ENCODE data around the gene TBXA2R.

The TBXA2R gene

DNA sequence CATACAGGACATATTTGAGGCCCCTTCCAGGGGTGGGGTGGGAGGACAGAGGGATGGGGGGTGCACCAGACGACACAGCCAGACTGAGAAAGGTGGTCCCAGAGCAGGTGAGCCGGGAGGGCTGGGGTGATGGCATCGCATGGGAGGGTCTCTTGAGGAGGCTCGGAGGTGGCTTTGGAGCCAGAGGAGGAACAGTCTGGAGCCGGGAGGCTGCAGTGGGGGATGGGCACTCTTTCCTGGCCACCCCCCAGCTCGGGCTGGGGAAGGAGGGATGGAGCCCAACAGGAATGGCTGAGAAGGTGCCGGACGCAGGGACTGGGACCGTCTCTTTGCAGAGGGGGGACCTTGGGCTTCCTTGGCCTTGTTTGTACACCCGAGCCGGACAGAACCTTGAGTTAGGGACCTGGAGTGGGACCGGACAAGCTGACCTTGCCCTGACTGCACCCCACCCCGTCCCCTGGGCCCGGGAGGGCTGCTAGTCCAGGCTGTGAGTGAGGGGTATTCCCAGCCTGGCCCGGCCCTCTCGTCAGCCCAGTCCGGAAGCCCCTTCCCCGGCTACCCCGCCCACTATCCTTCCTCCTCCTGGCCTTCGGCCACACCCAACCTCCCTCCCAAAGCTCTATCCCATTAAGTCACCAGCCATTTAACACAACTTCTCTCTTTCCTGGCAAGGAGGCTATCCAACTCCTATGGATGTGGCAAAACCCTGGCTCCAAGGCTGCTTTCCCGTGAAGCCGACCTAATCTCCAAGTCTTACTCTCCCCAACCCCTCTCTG is 816 bp upstream of the TBXA2R start:
- Mint-ChIP-seq H3K9me3 (no peaks in the 10 kb centered on the region), H3K27ac (no peak overlapping the region), H3K27me3 (ENCODE audit: low read depth) (peaks cover 4% of the 10 kb centered on the region), H3K36me3 (ENCODE audit: low read depth) (peaks cover 4% of the 10 kb centered on the region), H3K4me1 (ENCODE audit: low read depth) (peaks cover 5% of the 10 kb centered on the region), H3K4me3 (no peak overlapping the region)

GRCh38 chr19:3606174-3606689 is 443 bp downstream of the TBXA2R start:
- Mint-ChIP-seq H3K9me3 (no peaks in the 10 kb centered on the region), H3K4me3 (no peak overlapping the region), H3K27ac (no peak overlapping the region)

DNA sequence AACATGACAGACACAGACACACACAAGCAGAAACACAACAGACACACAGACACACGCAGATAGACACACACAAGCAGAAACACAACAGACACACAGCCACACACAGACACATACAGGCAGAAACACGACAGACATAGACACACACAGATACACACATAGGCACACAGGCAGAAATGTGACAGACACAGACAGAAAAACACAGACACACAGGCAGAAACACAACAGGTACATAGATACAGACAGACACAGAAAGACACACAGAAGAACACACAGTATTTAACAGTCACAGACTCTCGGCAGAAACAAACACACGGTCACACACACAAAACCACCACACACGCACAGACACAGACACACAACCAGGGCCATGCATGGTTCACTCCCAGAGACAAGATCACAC is 905 bp downstream of the TBXA2R start:
- Mint-ChIP-seq H3K4me3 (no peak overlapping the region), H3K4me1 (ENCODE audit: low read depth) (peaks cover 5% of the 10 kb centered on the region), H3K27ac (no peak overlapping the region), H3K9me3 (no peaks in the 10 kb centered on the region), H3K36me3 (ENCODE audit: low read depth) (no peaks in the 10 kb centered on the region), H3K27me3 (ENCODE audit: low read depth) (peaks cover 4% of the 10 kb centered on the region)

More at GRCh38 chr19:3606174-3606689, 443 bp downstream of the TBXA2R start:
- peaks cover 5% of the 10 kb centered on the region for H3K4me1 Mint-ChIP-seq (ENCODE audit: low read depth)
- no peaks in the 10 kb centered on the region for H3K36me3 Mint-ChIP-seq (ENCODE audit: low read depth)
- peaks cover 4% of the 10 kb centered on the region for H3K27me3 Mint-ChIP-seq (ENCODE audit: low read depth)

GRCh38 chr19:3605361-3605760 is 1.3 kb downstream of the TBXA2R start:
- Mint-ChIP-seq H3K4me1 (ENCODE audit: low read depth) (peaks cover 5% of the 10 kb centered on the region), H3K27me3 (ENCODE audit: low read depth) (peaks cover 4% of the 10 kb centered on the region), H3K4me3 (no peak overlapping the region), H3K36me3 (ENCODE audit: low read depth) (no peaks in the 10 kb centered on the region), H3K9me3 (no peaks in the 10 kb centered on the region), H3K27ac (no peak overlapping the region)

DNA sequence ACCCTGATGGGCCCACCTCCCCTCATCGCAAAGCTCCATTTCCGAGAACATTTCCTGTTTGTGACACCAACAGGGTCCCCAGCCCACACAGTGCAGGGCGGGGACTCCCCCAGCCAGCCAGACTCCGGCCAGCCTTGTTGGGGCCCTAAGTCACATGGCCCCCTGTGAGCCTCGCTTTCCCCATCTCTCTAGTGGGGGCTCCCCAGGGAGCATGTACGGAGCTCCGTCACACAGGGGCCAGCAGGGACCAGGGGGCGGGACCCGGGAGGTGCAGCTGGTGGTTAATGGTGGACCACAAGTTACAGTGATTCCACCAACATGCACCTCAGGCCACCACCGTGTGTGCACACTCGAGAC is 1.7 kb downstream of the TBXA2R start:
- no peak overlapping the region for H3K4me3 Mint-ChIP-seq
- H3K36me3 Mint-ChIP-seq (ENCODE audit: low read depth), result no peaks in the 10 kb centered on the region
- H3K27ac Mint-ChIP-seq, result no peak overlapping the region
- H3K4me1 Mint-ChIP-seq (ENCODE audit: low read depth), result peaks cover 5% of the 10 kb centered on the region
- no peaks in the 10 kb centered on the region for H3K9me3 Mint-ChIP-seq
- H3K27me3 Mint-ChIP-seq (ENCODE audit: low read depth), result peaks cover 4% of the 10 kb centered on the region

DNA sequence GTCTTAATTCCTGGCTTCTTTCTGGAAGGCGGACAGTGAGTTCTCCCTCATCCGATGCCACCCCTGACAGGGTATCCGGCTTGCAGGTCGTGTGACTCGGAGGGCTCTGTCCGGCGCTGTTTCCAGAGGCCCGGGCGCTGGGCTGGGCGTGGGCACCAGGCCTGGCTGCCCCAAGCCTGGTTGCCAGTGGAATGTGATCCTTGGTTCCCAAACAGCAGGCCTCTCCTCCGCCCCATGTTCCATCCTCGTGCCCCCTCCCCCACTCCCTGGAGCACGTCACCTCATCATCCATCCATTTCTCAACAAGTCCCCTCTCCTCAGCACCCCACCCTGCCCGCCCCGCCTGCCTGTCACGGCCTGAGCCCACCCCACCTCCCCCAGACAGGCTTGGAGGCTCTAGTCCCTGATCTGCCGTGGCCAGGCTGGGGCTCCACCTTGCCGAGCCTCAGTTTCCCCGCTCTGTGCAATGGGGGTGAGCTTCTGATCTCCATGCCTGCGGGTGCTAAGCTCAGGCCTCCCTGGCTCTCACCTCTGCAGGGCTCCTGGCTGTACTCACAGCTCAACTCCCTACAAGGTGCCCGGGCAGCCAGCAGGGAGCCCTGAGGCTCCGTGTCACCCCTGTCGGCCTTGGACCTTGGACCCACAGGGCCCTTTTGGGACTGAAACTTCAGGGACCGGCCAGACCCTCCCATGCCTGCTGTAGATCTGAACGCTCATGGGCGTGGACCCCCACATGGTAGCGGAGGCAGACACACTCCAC is 2.3 kb downstream of the TBXA2R start:
- Mint-ChIP-seq H3K9me3 (no peaks in the 10 kb centered on the region), H3K4me3 (no peak overlapping the region), H3K27ac (no peak overlapping the region), H3K27me3 (ENCODE audit: low read depth) (peaks cover 4% of the 10 kb centered on the region), H3K4me1 (ENCODE audit: low read depth) (peaks cover 5% of the 10 kb centered on the region), H3K36me3 (ENCODE audit: low read depth) (no peaks in the 10 kb centered on the region)

DNA sequence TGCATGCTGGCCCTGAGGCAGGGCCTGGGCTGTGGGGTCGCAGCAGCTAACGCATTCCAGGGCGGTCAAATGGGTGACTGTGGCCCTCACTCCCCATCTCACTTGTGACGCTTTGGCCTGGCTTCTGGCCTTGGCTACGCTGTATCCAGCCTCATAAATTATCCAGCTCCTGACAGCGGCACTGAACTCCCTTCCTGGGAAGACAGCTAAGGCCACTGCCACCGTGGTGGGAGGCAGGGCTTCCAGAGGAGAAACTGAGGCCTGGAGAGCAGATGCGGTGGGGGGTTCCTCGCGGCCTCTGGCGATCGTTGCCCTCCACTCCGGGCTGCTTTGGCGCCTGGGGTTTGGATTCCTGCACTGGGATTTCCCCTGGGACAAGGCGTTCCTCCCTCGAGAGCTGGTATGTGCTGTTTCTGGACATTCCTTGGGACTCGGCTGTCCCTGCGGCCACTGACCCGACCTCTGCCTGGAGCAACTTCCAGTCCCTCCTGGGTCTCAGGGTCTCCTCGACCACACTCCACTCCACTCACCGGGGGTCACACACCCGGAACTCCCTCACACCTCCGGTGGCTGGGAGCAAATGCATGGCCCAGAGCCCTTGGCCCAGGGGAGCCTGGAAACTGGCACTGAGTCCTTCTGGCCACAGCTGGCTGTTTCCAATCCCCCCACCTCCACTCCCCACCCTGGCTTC is 3.4 kb downstream of the TBXA2R start:
- Mint-ChIP-seq H3K4me3 (no peak overlapping the region), H3K4me1 (ENCODE audit: low read depth) (peaks cover 5% of the 10 kb centered on the region), H3K27me3 (ENCODE audit: low read depth) (peaks cover 4% of the 10 kb centered on the region), H3K27ac (no peak overlapping the region), H3K36me3 (ENCODE audit: low read depth) (no peaks in the 10 kb centered on the region), H3K9me3 (no peaks in the 10 kb centered on the region)

DNA sequence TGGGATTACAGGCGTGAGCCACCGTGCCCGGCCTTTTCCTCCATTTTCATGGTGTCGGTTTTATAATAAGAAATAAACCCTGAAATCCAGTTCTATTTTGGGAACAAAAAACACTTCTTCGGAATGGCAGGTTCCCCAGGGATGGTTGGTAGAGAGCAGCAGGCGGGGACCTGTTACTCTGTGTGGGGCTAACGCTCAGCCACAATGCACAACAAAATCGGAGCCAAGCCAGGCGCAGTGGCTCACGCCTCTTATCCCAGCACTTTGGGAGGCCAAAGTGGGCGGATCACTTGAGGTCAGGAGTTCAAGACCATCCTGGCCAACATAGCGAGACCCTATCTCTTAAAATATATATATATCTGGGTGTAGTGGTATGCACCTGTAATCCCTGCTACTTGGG is 5.7 kb downstream of the TBXA2R start:
- Mint-ChIP-seq H3K27me3 (ENCODE audit: low read depth) (no peaks in the 10 kb centered on the region), H3K4me3 (no peak overlapping the region), H3K27ac (no peak overlapping the region), H3K36me3 (ENCODE audit: low read depth) (no peaks in the 10 kb centered on the region), H3K4me1 (ENCODE audit: low read depth) (no peaks in the 10 kb centered on the region), H3K9me3 (no peaks in the 10 kb centered on the region)

GRCh38 chr19:3599776-3600187 is 6.9 kb downstream of the TBXA2R start:
- Mint-ChIP-seq H3K27ac (no peak overlapping the region), H3K4me1 (ENCODE audit: low read depth) (no peaks in the 10 kb centered on the region), H3K36me3 (ENCODE audit: low read depth) (no peaks in the 10 kb centered on the region), H3K9me3 (no peaks in the 10 kb centered on the region), H3K27me3 (ENCODE audit: low read depth) (no peaks in the 10 kb centered on the region), H3K4me3 (no peak overlapping the region)

DNA sequence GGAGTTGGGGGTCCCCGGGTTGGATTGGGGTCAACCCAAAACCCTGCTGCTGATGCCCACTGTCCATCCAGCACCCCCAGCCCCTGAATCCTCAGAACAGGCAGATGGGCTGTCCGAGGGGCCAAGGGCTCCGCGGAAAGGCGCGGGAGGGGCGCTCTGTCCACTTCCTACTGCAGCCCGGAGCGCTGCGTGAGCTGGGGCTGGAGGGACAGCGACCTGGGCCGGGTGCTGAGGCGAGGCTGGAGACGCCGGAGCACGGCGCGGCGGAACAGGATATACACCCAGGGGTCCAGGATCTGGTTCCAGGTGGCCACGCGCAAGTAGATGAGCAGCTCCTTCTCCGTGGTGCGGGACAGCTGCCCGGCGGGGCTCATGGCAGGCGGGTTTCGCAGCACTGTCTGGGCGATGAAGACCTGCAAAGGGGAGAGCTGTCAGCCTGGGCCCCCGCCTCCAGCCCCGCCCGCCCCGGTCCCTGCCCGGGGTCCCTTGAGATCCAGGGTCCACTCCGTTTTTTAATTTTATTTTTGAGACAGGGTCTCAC is 11.1 kb downstream of the TBXA2R start:
- H3K9me3 Mint-ChIP-seq, result peaks cover 4% of the 10 kb centered on the region
- H3K27me3 Mint-ChIP-seq (ENCODE audit: low read depth), result no peaks in the 10 kb centered on the region
- H3K4me1 Mint-ChIP-seq (ENCODE audit: low read depth), result no peaks in the 10 kb centered on the region
- H3K4me3 Mint-ChIP-seq, result no peak overlapping the region
- no peak overlapping the region for H3K27ac Mint-ChIP-seq
- no peaks in the 10 kb centered on the region for H3K36me3 Mint-ChIP-seq (ENCODE audit: low read depth)

DNA sequence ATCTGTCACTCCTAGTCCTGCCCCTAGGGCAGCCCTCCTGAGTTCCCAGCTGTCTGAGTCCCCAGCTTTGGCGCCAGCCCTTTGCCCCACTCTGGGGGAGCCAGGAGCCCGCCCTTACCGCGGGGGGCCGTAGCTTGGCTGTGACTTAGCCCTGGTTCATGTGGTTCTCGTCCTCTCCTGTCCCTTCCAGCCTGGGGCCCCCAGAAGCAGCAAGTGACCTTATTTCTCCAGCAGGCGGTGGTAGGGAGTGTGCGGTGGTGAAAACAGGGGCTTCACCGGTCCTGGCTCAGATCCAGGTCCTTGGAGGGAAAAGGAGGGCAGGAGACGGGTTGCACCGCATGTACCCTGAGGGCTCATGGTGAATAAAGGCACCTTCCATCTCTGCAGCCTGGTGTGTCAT is 13.5 kb downstream of the TBXA2R start:
- peaks cover 4% of the 10 kb centered on the region for H3K9me3 Mint-ChIP-seq
- H3K36me3 Mint-ChIP-seq (ENCODE audit: low read depth), result no peaks in the 10 kb centered on the region
- no peaks in the 10 kb centered on the region for H3K4me1 Mint-ChIP-seq (ENCODE audit: low read depth)
- no peak overlapping the region for H3K4me3 Mint-ChIP-seq
- H3K27me3 Mint-ChIP-seq (ENCODE audit: low read depth), result no peaks in the 10 kb centered on the region
- no peak overlapping the region for H3K27ac Mint-ChIP-seq

GRCh38 chr19:3591876-3592613 is 14.6 kb downstream of the TBXA2R start:
- Mint-ChIP-seq H3K36me3 (ENCODE audit: low read depth) (no peaks in the 10 kb centered on the region), H3K4me3 (no peak overlapping the region), H3K4me1 (ENCODE audit: low read depth) (no peaks in the 10 kb centered on the region), H3K27ac (no peak overlapping the region), H3K27me3 (ENCODE audit: low read depth) (no peaks in the 10 kb centered on the region), H3K9me3 (peaks cover 4% of the 10 kb centered on the region)

DNA sequence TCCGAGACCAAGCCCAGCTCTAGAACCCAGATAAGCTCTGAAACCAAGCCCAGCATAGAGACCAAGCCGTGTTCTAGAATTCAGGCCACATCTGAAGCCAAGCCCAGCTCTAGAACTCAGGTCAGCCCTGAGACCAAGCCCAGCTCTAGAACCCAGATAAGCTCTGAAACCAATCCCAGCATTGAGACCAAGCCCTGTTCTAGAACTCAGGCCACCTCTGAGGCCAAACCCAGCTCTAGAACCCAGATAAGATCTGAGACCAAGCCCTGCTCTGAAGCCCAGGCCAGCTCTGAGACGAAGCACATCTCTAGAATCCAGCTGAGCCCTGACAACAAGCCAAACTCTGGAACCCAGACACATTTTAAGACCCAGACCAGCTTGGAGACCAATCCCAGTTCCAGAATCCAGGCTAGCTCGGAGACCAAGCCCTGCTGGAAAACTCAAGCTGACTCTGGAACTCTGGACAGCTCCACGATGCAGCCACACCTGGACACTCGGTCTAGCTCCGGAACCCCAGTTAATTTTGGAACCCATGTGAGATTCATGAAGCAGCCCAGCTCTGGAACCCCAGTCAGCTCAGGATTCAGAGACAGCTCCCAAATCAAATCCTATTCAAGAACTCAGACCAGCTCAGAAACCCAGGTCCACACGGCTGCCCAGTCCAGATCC is 15.6 kb downstream of the TBXA2R start:
- no peaks in the 10 kb centered on the region for H3K27me3 Mint-ChIP-seq (ENCODE audit: low read depth)
- H3K36me3 Mint-ChIP-seq (ENCODE audit: low read depth), result no peaks in the 10 kb centered on the region
- no peak overlapping the region for H3K27ac Mint-ChIP-seq
- no peaks in the 10 kb centered on the region for H3K4me1 Mint-ChIP-seq (ENCODE audit: low read depth)
- H3K4me3 Mint-ChIP-seq, result no peak overlapping the region
- peaks cover 4% of the 10 kb centered on the region for H3K9me3 Mint-ChIP-seq

Measured in T-helper 1 cell treated with Interleukin-12 subunit alpha and Interleukin-12 subunit beta and Interleukin-4 antibody, amounts not matched to agents 30 μg/mL and 1 μg/mL, for 36 hours (primary cell).